ENCODE results near the gene NKD1.
"Not testable (repeated sequence)": the region's sequence is repeated elsewhere in the genome, so short reads cannot be mapped to it uniquely, and the experiment has no call there.

The NKD1 gene

GRCh38 chr16:50578137-50578536 lies 29.9 kb downstream of the NKD1 start:
- in situ Hi-C loops (cut with MboI; ENCODE audit: low sequenced_read_pairs): no loop called here
- DNase-seq (ENCODE audit: low spot score in 2 of 2): no peak
- no peaks in the 10 kb centered on the region for H3K4me1 ChIP-seq
- H3K4me3 ChIP-seq: no peak overlapping the region
- no peaks in the 10 kb centered on the region for H3K9me3 ChIP-seq
- no peaks in the 10 kb centered on the region for H3K27me3 ChIP-seq (ENCODE audit: low read depth)
- H3K36me3 ChIP-seq (replicated peaks): no peaks in the 10 kb centered on the region

DNA sequence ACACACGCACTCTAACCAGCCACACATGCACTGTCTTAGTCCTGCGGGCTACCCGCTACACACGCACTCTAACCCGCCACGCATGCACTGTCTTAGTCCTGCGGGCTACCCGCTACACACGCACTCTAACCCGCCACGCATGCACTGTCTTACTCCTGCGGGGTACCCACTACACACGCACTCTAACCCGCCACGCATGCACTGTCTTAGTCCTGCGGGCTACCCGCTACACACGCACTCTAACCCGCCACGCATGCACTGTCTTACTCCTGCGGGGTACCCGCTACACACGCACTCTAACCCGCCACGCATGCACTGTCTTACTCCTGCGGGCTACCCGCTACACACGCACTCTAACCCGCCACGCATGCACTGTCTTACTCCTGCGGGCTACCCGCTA lies 31.2 kb downstream of the NKD1 start:
- H3K4me3 ChIP-seq; DNase-seq (ENCODE audit: low spot score in 2 of 2); H3K4me1 ChIP-seq; in situ Hi-C loops (cut with MboI; ENCODE audit: low sequenced_read_pairs); H3K36me3 ChIP-seq (replicated peaks); H3K27me3 ChIP-seq (ENCODE audit: low read depth); H3K9me3 ChIP-seq: not testable (repeated sequence)

GRCh38 chr16:50580180-50580798 lies 32.1 kb downstream of the NKD1 start:
- H3K36me3 ChIP-seq (replicated peaks): no peaks in the 10 kb centered on the region
- in situ Hi-C loops (cut with MboI; ENCODE audit: low sequenced_read_pairs): no loop called here
- no peaks in the 10 kb centered on the region for H3K27me3 ChIP-seq (ENCODE audit: low read depth)
- no peaks in the 10 kb centered on the region for H3K9me3 ChIP-seq
- H3K4me1 ChIP-seq: no peaks in the 10 kb centered on the region
- no peak overlapping the region for H3K4me3 ChIP-seq
- DNase-seq (ENCODE audit: low spot score in 2 of 2): no peak

DNA sequence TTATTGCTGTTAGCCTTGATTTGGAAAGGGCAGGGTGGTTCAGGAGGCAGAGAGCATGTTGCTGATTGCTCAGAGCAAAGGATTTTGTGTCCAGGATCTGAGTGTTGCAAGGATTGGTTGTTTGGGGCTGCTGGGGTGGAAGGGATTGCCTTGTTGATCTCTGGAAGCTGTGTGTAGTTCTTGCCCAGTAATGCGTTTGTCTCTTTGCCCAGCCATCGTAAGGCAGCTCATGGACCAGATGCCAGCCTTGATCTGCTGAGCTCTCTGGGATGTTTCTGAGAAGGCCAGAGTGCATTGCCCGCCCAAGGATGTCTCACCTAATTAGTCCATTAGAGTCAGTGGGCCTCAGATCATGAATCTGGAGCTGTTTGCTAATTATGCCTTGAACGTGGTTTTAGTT lies 33.6 kb downstream of the NKD1 start:
- in situ Hi-C loops (cut with MboI; ENCODE audit: low sequenced_read_pairs): no loop called here
- no peak for DNase-seq (ENCODE audit: low spot score in 2 of 2)

GRCh38 chr16:50583211-50583610 lies 35.0 kb downstream of the NKD1 start:
- no peak for DNase-seq (ENCODE audit: low spot score in 2 of 2)
- no peak overlapping the region for H3K4me3 ChIP-seq
- no peaks in the 10 kb centered on the region for H3K36me3 ChIP-seq (replicated peaks)
- H3K9me3 ChIP-seq: no peaks in the 10 kb centered on the region
- no peaks in the 10 kb centered on the region for H3K4me1 ChIP-seq
- no peaks in the 10 kb centered on the region for H3K27me3 ChIP-seq (ENCODE audit: low read depth)
- in situ Hi-C loops (cut with MboI; ENCODE audit: low sequenced_read_pairs): no loop called here

More for the DNA sequence above, 33.6 kb downstream of the NKD1 start:
- Histone ChIP-seq H3K9me3 (no peaks in the 10 kb centered on the region), H3K4me1 (no peaks in the 10 kb centered on the region), H3K4me3 (no peak overlapping the region), H3K36me3 (replicated peaks) (no peaks in the 10 kb centered on the region), H3K27me3 (ENCODE audit: low read depth) (no peaks in the 10 kb centered on the region)

GRCh38 chr16:50584033-50584722 lies 36.0 kb downstream of the NKD1 start:
- DNase-seq (ENCODE audit: low spot score in 2 of 2): no peak
- Histone ChIP-seq H3K4me1 (no peaks in the 10 kb centered on the region), H3K4me3 (no peak overlapping the region), H3K36me3 (replicated peaks) (no peaks in the 10 kb centered on the region), H3K9me3 (no peaks in the 10 kb centered on the region), H3K27me3 (ENCODE audit: low read depth) (no peaks in the 10 kb centered on the region)
- in situ Hi-C loops (cut with MboI; ENCODE audit: low sequenced_read_pairs): no loop called here

GRCh38 chr16:50585331-50585776 lies 37.2 kb downstream of the NKD1 start:
- Histone ChIP-seq H3K4me1 (no peaks in the 10 kb centered on the region), H3K36me3 (replicated peaks) (no peaks in the 10 kb centered on the region), H3K4me3 (no peak overlapping the region), H3K9me3 (no peaks in the 10 kb centered on the region), H3K27me3 (ENCODE audit: low read depth) (no peaks in the 10 kb centered on the region)
- in situ Hi-C loops (cut with MboI; ENCODE audit: low sequenced_read_pairs): no loop called here
- DNase-seq (ENCODE audit: low spot score in 2 of 2): no peak

- in situ Hi-C loops (cut with MboI; ENCODE audit: low sequenced_read_pairs): no loop called here
- Histone ChIP-seq H3K36me3 (replicated peaks) (no peaks in the 10 kb centered on the region), H3K4me1 (no peaks in the 10 kb centered on the region), H3K27me3 (ENCODE audit: low read depth) (no peaks in the 10 kb centered on the region), H3K9me3 (no peaks in the 10 kb centered on the region), H3K4me3 (no peak overlapping the region)
- DNase-seq (ENCODE audit: low spot score in 2 of 2): no peak
These were observed 39.3 kb downstream of the NKD1 start for GRCh38 chr16:50587543-50587942.

- H3K9me3 ChIP-seq: no peaks in the 10 kb centered on the region
- H3K36me3 ChIP-seq (replicated peaks): no peaks in the 10 kb centered on the region
- no peaks in the 10 kb centered on the region for H3K27me3 ChIP-seq (ENCODE audit: low read depth)
- H3K4me1 ChIP-seq: no peaks in the 10 kb centered on the region
- no peak for DNase-seq (ENCODE audit: low spot score in 2 of 2)
- in situ Hi-C loops (cut with MboI; ENCODE audit: low sequenced_read_pairs): no loop called here
- H3K4me3 ChIP-seq: no peak overlapping the region
These were observed 40.1 kb downstream of the NKD1 start for GRCh38 chr16:50588276-50588675.

DNA sequence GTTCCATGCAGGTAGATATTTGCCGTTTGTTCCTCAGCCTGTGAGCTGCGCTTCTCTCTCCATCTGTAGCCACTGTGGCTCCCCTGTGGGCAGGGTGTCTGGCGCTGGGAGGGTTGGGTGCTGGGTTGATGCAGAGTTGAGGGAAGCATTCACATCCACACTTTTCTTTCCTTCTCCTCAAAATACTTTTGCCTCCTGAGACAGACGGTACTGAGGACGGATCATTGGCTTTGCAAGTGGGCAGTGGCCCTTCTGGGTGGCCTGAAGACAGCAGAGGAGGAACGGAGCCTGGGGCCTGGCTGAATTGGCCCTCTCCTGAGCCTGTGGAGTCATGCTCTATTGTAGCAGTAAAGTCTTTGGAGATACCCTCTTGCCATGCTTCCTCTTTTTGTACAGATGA lies 43.0 kb downstream of the NKD1 start:
- Histone ChIP-seq H3K27me3 (ENCODE audit: low read depth) (no peaks in the 10 kb centered on the region), H3K9me3 (no peaks in the 10 kb centered on the region), H3K36me3 (replicated peaks) (no peaks in the 10 kb centered on the region), H3K4me1 (no peaks in the 10 kb centered on the region), H3K4me3 (no peak overlapping the region)
- in situ Hi-C loops (cut with MboI; ENCODE audit: low sequenced_read_pairs): no loop called here
- DNase-seq (ENCODE audit: low spot score in 2 of 2): no peak

DNA sequence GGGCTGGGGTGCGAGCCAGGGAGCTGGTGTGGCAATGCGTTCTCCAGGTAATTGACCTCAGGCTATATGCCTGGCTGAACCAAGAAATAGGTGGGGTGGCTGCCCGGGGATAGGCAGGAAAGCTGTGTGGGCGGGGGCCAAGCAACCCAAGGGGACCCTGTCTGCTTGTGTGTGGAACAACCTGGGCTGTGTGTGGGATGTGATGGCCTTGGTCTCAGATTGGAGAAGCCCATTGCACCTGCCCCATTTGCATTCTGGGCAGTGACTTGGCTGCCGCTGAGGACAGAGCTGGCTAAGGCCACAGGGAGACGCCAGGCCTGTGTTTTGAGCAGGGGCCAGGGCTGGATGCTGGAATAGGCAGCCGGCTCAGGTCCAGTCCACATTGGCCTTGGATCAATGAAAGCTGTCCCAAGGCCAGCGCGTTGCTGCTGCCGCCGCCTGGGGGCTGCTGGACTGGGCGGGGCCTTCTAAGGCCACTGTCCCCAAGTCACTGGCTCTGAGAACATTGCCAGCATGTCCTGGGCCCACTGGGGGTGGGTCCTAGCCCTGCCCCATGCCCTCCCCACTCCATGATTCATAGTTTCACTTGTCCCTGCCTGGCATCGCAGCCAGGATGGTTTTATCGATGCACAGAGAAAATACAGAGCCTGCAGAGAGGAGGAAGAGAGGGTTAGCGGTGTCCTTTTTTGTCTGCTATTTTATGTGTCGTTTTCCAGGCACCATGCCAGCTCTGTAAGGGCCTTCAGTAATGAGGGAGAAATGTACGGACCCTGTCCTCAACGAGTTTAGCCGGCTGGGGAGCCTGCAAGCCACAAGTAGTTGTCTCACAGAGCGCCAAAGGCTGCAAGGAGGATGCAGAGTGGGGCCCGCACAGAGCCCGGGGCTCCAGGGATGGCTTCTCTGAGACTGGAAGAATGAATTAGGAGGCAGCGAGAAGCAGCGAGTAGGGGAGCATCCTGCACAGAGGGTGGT lies 43.9 kb downstream of the NKD1 start:
- H3K27me3 ChIP-seq (ENCODE audit: low read depth): no peaks in the 10 kb centered on the region
- H3K4me3 ChIP-seq: no peak overlapping the region
- H3K9me3 ChIP-seq: no peaks in the 10 kb centered on the region
- H3K36me3 ChIP-seq (replicated peaks): no peaks in the 10 kb centered on the region
- H3K4me1 ChIP-seq: no peaks in the 10 kb centered on the region
- in situ Hi-C loops (cut with MboI; ENCODE audit: low sequenced_read_pairs): no loop called here
- peak in 1 of 2 experiments; percentile 28 for DNase-seq (ENCODE audit: low spot score in 2 of 2)

- Histone ChIP-seq H3K4me1 (no peaks in the 10 kb centered on the region), H3K36me3 (replicated peaks) (no peaks in the 10 kb centered on the region), H3K27me3 (ENCODE audit: low read depth) (no peaks in the 10 kb centered on the region), H3K9me3 (no peaks in the 10 kb centered on the region), H3K4me3 (no peak overlapping the region)
- in situ Hi-C loops (cut with MboI; ENCODE audit: low sequenced_read_pairs): no loop called here
- no peak for DNase-seq (ENCODE audit: low spot score in 2 of 2)
These were observed 44.8 kb downstream of the NKD1 start for GRCh38 chr16:50592996-50593395.

DNA sequence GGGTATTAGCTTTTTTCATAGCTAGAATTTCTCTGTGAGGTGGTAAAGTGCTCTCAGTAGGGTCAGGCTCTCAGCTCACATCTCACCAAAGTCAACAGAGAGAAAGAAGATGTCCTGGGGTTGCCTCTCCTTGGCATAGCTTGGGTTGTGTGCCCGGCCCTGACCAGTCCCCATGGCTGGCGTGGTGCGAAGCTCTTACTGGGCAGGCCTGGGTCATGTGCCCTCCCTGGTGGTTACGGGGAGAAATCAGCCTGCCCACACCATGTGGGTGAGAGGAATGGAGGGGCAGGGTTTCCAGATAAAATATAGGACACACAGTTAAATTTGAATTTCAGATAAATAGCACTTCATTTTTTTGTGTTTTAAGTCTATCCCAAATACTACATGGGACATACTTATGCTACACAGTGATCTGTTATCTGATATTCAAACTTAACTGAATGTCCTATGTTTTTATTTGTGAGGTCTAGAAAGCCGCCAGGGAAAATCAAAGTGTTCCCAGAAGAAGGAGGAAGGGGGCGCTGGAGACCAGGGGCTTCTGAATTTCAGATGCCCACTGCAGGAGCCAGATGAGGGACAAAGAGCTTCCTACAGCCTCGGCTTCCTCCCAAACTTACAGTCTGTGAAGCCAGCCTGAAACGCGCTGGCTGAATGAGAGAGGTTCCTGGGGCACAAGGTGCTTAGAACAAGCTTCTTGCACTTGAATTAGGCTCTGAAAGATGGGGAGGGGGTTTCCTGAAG lies 45.4 kb downstream of the NKD1 start:
- Histone ChIP-seq H3K4me1 (no peaks in the 10 kb centered on the region), H3K4me3 (no peak overlapping the region), H3K27me3 (ENCODE audit: low read depth) (no peaks in the 10 kb centered on the region), H3K36me3 (replicated peaks) (no peaks in the 10 kb centered on the region), H3K9me3 (no peaks in the 10 kb centered on the region)
- in situ Hi-C loops (cut with MboI; ENCODE audit: low sequenced_read_pairs): no loop called here
- DNase-seq (ENCODE audit: low spot score in 2 of 2): peak in 1 of 2 experiments; percentile 49

Data from HAP-1 (cell line).